ENCODE measurements around the gene ETS2.

ETS2 gene

GRCh38 chr21:38805328-38806152 lies at the start of gene ETS2:
Gene ETS2, plus strand, starts transcription at chr21:38805929. Its CDS starts 4,106 bp downstream, at chr21:38810035.
- DNase-seq (ENCODE audit: low read depth, low spot score): peak; percentile 53

- no peak for DNase-seq (ENCODE audit: low read depth, low spot score)
These were observed 49.0 kb upstream of the ETS2 start for GRCh38 chr21:38756746-38757145.

GRCh38 chr21:38758501-38759214 lies 47.1 kb upstream of the ETS2 start:
- DNase-seq (ENCODE audit: low read depth, low spot score): no peak

- DNase-seq (ENCODE audit: low read depth, low spot score): no peak
These were observed 46.3 kb upstream of the ETS2 start for GRCh38 chr21:38759413-38759812.

GRCh38 chr21:38760017-38760761 lies 45.5 kb upstream of the ETS2 start:
- no peak for DNase-seq (ENCODE audit: low read depth, low spot score)

- no peak for DNase-seq (ENCODE audit: low read depth, low spot score)
These were observed 45.0 kb upstream of the ETS2 start for GRCh38 chr21:38760762-38761155.

GRCh38 chr21:38761531-38761930 lies 44.2 kb upstream of the ETS2 start:
- DNase-seq (ENCODE audit: low read depth, low spot score): no peak

- no peak for DNase-seq (ENCODE audit: low read depth, low spot score)
These were observed 40.7 kb upstream of the ETS2 start for GRCh38 chr21:38765056-38765455.

GRCh38 chr21:38766987-38767722 lies 38.6 kb upstream of the ETS2 start:
- peak; percentile 31 for DNase-seq (ENCODE audit: low read depth, low spot score)

- peak; percentile 38 for DNase-seq (ENCODE audit: low read depth, low spot score)
These were observed 37.2 kb upstream of the ETS2 start for GRCh38 chr21:38768471-38769063.

GRCh38 chr21:38769191-38769780 lies 36.4 kb upstream of the ETS2 start:
- DNase-seq (ENCODE audit: low read depth, low spot score): no peak

- DNase-seq (ENCODE audit: low read depth, low spot score): no peak
These were observed 35.1 kb upstream of the ETS2 start for GRCh38 chr21:38770660-38771059.

- no peak for DNase-seq (ENCODE audit: low read depth, low spot score)
These were observed 34.2 kb upstream of the ETS2 start for GRCh38 chr21:38771536-38771935.

- DNase-seq (ENCODE audit: low read depth, low spot score): no peak
These were observed 33.1 kb upstream of the ETS2 start for GRCh38 chr21:38772646-38773045.

GRCh38 chr21:38773099-38774061 lies 32.3 kb upstream of the ETS2 start:
- no peak for DNase-seq (ENCODE audit: low read depth, low spot score)

- DNase-seq (ENCODE audit: low read depth, low spot score): no peak
These were observed 31.6 kb upstream of the ETS2 start for GRCh38 chr21:38774152-38774551.

GRCh38 chr21:38774586-38775285 lies 31.0 kb upstream of the ETS2 start:
- DNase-seq (ENCODE audit: low read depth, low spot score): no peak

GRCh38 chr21:38775733-38776132 lies 30.0 kb upstream of the ETS2 start:
- DNase-seq (ENCODE audit: low read depth, low spot score): no peak

GRCh38 chr21:38777015-38777414 lies 28.7 kb upstream of the ETS2 start:
- DNase-seq (ENCODE audit: low read depth, low spot score): no peak
